BJ (cell line): Measurements from ENCODE around the gene PSMB11. TPM values are rescaled to one million over a fixed set of nuclear protein-coding genes. Genes with fewer than 3 reads are reported as not detected.

Source experiments
- CTCF ChIA-PET: fragments of 350-600 bp; formaldehyde crosslinking; extraction: SDS; loops from one replicate; lab custom pipeline; 2021; ENCODE audit warnings: antibody characterized with exemption, inconsistent platforms; lab: Yijun Ruan, JAX
- POLR2A ChIA-PET: fragments of 300-600 bp; sonication (Branson Sonifier 250); formaldehyde crosslinking; extraction: SDS; loops from one replicate; lab custom pipeline; 2021; ENCODE audit warnings: antibody characterized with exemption; lab: Charles Lee
- DNase-seq: peaks from one replicate; pipeline ENCODE4 v3.0.0-alpha.2; 2011; ENCODE audit warnings: low read depth
- H3K27me3 ChIP-seq: 2 replicates; pipeline ENCODE4 v1.6.0; 2011; ENCODE audit warnings: low read length; ENCODE audit not compliant: control insufficient read depth, insufficient read depth
- H3K36me3 ChIP-seq: 2 replicates; pipeline ENCODE4 v1.5.1; 2011; ENCODE audit warnings: low read length; ENCODE audit not compliant: control insufficient read depth, insufficient read depth
- H3K4me3 ChIP-seq: 2 replicates; pipeline ENCODE4 v1.5.1; 2011; ENCODE audit warnings: low read depth, mild to moderate bottlenecking, control low read depth, low read length
- polyA plus RNA-seq: library from polyadenylated mRNA; depleted of rRNA; stranded (reverse); fragments of >200 nt; gene quantifications from 2 replicates; pipeline ENCODE4 v1.2.3, GENCODE V29; 2011
- TF ChIP-seq, protein P1 (sequence below): IDR thresholded peaks from 2 replicates; pipeline ENCODE4 v1.5.1; 2011; ENCODE audit warnings: low read depth, mild to moderate bottlenecking, control low read depth, inconsistent platforms, low read length, moderate library complexity; ENCODE audit not compliant: insufficient read depth

Gene PSMB11
- polyA plus RNA-seq, 1 experiment, result not detected

DNA sequence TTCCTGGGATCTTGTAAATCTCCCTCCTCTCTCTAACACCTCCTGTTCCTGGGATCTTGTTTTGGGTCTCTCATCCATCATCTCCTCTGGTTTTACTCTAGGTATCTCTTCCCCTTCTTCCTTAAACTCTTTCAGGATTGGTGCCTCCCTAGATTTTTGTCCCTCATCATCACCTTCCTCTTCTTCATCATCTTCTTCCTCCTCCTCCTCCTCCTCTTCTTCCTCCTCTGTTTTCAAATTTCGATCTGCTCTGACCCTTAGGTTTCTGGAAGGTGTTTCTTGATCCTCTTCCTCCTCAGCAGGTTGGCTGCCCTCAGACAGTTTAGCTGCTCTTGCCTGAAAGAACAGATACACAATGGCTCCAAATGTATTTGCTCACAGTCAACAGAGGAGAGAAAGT, 38.5 kb downstream of the PSMB11 start:
- Histone ChIP-seq H3K27me3 (no peaks in the 10 kb centered on the region), H3K4me3 (no peak overlapping the region), H3K36me3 (peaks cover 22% of the 10 kb centered on the region)
- CTCF ChIA-PET, result interaction anchor here (0.6 to 6.7 kb wide), 7 partner anchors 10 to 31 kb away, joined by 3 to 120 read pairs (median 6); no protein-coding TSS in a partner anchor
- POLR2A ChIA-PET, result interaction anchor here (0.6 to 1.4 kb wide), 2 partner anchors 14 to 18 kb away, joined by 8 to 14 read pairs; no protein-coding TSS in a partner anchor
- TF ChIP-seq, protein P1, sequence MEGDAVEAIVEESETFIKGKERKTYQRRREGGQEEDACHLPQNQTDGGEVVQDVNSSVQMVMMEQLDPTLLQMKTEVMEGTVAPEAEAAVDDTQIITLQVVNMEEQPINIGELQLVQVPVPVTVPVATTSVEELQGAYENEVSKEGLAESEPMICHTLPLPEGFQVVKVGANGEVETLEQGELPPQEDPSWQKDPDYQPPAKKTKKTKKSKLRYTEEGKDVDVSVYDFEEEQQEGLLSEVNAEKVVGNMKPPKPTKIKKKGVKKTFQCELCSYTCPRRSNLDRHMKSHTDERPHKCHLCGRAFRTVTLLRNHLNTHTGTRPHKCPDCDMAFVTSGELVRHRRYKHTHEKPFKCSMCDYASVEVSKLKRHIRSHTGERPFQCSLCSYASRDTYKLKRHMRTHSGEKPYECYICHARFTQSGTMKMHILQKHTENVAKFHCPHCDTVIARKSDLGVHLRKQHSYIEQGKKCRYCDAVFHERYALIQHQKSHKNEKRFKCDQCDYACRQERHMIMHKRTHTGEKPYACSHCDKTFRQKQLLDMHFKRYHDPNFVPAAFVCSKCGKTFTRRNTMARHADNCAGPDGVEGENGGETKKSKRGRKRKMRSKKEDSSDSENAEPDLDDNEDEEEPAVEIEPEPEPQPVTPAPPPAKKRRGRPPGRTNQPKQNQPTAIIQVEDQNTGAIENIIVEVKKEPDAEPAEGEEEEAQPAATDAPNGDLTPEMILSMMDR, result no peak
- DNase-seq, result no peak

DNA sequence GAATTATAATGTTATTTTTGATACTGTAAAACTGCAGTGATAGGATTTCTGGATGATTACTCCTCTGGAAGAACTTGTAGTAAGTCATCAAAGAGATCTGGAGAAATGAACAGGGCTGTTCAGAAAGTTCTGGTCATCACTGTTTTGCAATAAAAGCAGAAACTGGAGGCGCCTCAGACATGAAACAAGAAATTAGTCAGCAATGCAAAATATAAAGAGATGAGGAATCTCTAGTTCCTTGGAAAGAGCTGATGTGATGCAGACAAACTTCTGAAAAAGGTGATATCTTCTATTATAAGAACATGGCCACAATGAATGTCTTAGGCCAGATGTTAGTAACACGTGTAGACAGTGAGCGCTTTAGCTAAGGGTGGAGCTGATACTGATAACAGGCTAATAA, 43.4 kb downstream of the PSMB11 start:
- Histone ChIP-seq H3K27me3 (no peaks in the 10 kb centered on the region), H3K36me3 (peaks cover 16% of the 10 kb centered on the region), H3K4me3 (no peak overlapping the region)
- DNase-seq, result no peak
- CTCF ChIA-PET, result interaction anchor here (1.4 to 3.1 kb wide), 4 partner anchors 8 to 23 kb away, joined by 4 to 18 read pairs (median 8); partner anchors contain the start of genes ACIN1 and C14orf119
- TF ChIP-seq, protein P1, result no peak
- POLR2A ChIA-PET, result no interaction called here

DNA sequence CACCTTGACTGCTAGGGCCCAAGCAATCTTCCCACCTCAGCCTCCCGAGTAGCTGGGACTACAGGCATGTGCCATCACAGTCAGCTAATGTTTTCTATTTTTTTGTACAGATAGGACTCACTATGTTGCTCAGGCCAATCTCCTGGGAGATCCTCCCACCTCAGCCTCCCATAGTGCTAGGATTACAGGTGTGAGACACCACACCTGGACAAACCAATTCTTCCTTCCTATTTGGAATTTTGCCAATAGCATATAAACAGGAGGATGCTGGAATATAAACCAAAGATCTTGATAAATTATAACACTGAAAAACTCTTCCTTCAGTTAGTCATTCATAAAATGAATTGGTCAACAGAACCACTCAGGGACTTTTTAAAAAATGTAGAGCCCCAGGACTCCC, 44.6 kb downstream of the PSMB11 start:
- TF ChIP-seq, protein P1, result no peak
- ChIA-PET CTCF (interaction anchor here (1.4 to 3.1 kb wide), 4 partner anchors 8 to 22 kb away, joined by 4 to 18 read pairs (median 8); partner anchors contain the start of genes ACIN1 and C14orf119), POLR2A (interaction anchor here (0.6 kb wide), 1 partner anchor 9 kb away, joined by 3 read pairs; the partner anchor contains the start of genes ACIN1 and C14orf119)
- Histone ChIP-seq H3K27me3 (no peaks in the 10 kb centered on the region), H3K4me3 (no peak overlapping the region), H3K36me3 (peaks cover 16% of the 10 kb centered on the region)
- DNase-seq, result no peak

DNA sequence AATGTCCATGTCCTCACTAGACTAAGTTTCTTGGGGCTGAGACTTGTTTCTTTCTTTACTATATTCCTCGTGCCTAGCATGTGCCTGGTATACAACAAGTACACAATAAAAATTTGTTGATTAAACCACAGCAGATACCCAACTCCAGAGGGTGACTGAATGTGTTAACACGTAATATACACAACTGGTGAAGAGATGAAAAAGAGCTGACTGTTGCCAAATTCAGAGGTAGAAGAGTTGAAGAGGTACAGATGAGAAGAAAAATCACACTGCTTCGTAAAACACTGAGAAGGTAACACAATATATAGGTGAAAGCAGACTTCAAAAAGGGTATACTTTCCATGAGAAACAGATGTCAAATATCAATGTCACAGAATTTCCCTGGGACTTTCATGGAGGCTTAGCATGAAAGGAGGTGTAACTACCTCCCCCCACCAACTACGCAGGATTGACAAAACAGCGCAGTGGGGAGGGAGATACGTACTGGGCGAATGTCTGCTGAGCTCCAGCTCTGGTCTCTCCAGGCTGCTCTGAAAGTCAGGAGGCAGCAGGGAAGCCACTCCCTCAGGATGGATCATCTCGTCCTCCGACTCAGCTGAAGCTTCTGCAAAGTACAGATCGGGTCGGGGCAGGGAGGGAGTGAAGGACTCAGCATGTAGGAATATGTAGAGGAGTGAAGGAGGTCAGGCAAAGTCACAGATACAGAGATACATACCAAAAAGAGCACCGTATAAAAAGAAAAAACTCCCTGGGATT, 47.7 kb downstream of the PSMB11 start:
- no peak overlapping the region for H3K4me3 ChIP-seq
- DNase-seq, result no peak
- ChIA-PET CTCF (interaction anchor here (0.8 to 5.9 kb wide), 3 partner anchors 11 to 98 kb away, joined by 3 to 50 read pairs (median 3); no protein-coding TSS in a partner anchor), POLR2A (no interaction called here)
- peaks cover 15% of the 10 kb centered on the region for H3K36me3 ChIP-seq
- TF ChIP-seq, protein P1, result no peak
- no peaks in the 10 kb centered on the region for H3K27me3 ChIP-seq

DNA sequence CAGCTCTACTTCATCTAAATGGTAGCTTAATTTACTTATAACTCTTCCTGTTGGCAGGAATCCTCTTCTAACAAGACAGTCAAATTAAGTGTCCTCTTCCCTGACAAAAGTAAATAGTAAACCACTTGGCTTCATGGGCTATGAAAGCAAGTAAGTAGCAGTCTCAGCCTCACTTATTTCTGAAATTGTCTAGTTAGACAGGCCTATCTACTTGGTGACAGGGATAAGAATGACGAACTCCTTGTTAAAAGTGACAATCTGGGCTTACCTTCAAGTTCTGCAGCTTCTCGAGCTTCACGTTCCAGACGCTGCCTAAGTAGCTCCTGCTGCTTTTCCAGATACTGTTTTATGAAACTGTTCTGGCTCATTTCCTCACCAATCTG, 48.2 kb downstream of the PSMB11 start:
- Histone ChIP-seq H3K27me3 (no peaks in the 10 kb centered on the region), H3K4me3 (no peak overlapping the region), H3K36me3 (peaks cover 14% of the 10 kb centered on the region)
- CTCF ChIA-PET, result interaction anchor here (0.8 to 5.9 kb wide), 3 partner anchors 12 to 97 kb away, joined by 3 to 50 read pairs (median 3); no protein-coding TSS in a partner anchor
- POLR2A ChIA-PET, result no interaction called here
- no peak for DNase-seq
- TF ChIP-seq, protein P1, result no peak
